Measurements from ENCODE around the gene RUNDC1. TPM values are rescaled to one million over a fixed set of nuclear protein-coding genes. Genes with fewer than 3 reads are reported as not detected.

The RUNDC1 gene
- total and polyA plus RNA-seq, 5 donors from 2014 or later: 10.6 to 15.2 (median 14.1) TPM

- H3K4me3 Mint-ChIP-seq: peak within 1 kb of the TSS; percentile 96 to 100 (median 99)
- Histone ChIP-seq H3K4me3 (ENCODE audit: low read depth, low read length) (peak within 1 kb of the TSS; percentile 97), H3K36me3 (ENCODE audit: control insufficient read depth, insufficient read depth, low read length) (peaks cover 17% of the 10 kb centered on the region), H3K4me1 (ENCODE audit: control insufficient read depth, insufficient read depth, low read length, poor library complexity, severe bottlenecking) (peaks cover 8% of the 10 kb centered on the region), H3K27ac (ENCODE audit: insufficient read depth, low read length, poor library complexity, severe bottlenecking) (peak within 1 kb of the TSS; percentile 79), H3K27me3 (ENCODE audit: control insufficient read depth, insufficient read depth, low read length) (no peaks in the 10 kb centered on the region), H3K9me3 (ENCODE audit: control insufficient read depth in 2 of 2, low read length in 2 of 2) (no peaks in the 10 kb centered on the region)
- H3K27me3 Mint-ChIP-seq: no peaks in the 10 kb centered on the region
- ATAC-seq (ENCODE audit: low read depth in 2 of 2) (peak; percentile 97 to 98), DNase-seq (peak; percentile 71 to 93 (median 82))
- peaks cover 10 to 32% (median 18%) of the 10 kb centered on the region in 4 donors for H3K4me1 Mint-ChIP-seq
- H3K9me3 Mint-ChIP-seq: no peaks in the 10 kb centered on the region
- peak within 1 kb of the TSS; percentile 98 to 99 (median 99) for H3K27ac Mint-ChIP-seq
- H3K36me3 Mint-ChIP-seq: peaks cover 6% of the 10 kb centered on the region
Observed at GRCh38 chr17:43006639-43007551, 26.5 kb downstream of the RUNDC1 start, which contains the start of gene IFI35. Gene IFI35, plus strand, starts transcription at chr17:43006784. Its CDS starts 164 bp downstream, at chr17:43006948.

DNA sequence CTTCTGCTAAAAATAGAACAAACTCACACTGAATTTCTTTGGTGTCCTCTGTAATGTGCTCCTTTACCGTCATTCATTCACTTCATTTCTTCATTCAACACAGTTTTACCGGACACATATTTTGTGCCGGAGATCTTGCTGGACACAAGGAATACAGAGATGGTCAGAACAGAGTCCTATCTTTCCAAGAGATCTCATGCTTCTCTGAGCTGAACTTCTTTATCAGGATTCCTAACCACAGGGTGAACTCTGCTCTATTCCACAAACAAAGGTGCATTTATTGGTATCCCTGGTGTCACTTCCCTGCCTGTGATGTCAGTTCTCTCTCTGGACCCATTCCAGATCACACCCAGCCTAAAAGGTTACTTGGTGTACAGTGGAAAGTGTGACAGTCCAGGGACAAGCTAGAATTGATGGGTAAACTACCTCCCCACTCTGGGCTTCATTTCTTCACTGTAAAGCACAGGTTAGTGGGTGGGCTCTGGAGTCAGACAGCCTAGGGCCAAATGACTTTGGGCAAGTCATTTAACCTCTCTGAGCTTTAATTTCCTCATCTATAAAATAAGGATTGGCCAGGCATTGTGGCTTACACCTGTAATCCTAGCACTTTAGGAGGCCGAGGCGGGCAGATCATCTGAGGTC lies 30.4 kb downstream of the RUNDC1 start:
- no peaks in the 10 kb centered on the region for H3K27me3 Mint-ChIP-seq
- Histone ChIP-seq H3K27ac (ENCODE audit: insufficient read depth, low read length, poor library complexity, severe bottlenecking) (no peak overlapping the region), H3K4me1 (ENCODE audit: control insufficient read depth, insufficient read depth, low read length, poor library complexity, severe bottlenecking) (peaks cover 8% of the 10 kb centered on the region), H3K27me3 (ENCODE audit: control insufficient read depth, insufficient read depth, low read length) (no peaks in the 10 kb centered on the region), H3K4me3 (ENCODE audit: low read depth, low read length) (no peak overlapping the region), H3K36me3 (ENCODE audit: control insufficient read depth, insufficient read depth, low read length) (peaks cover 25% of the 10 kb centered on the region), H3K9me3 (ENCODE audit: control insufficient read depth in 2 of 2, low read length in 2 of 2) (no peaks in the 10 kb centered on the region)
- H3K9me3 Mint-ChIP-seq: no peaks in the 10 kb centered on the region
- DNase-seq (no peak), ATAC-seq (ENCODE audit: low read depth in 2 of 2) (no peak)
- H3K36me3 Mint-ChIP-seq: peaks cover 17% of the 10 kb centered on the region
- H3K4me3 Mint-ChIP-seq: peak overlapping the region in 2 of 4 donors; percentile 63
- peaks cover 10 to 37% (median 21%) of the 10 kb centered on the region in 4 donors for H3K4me1 Mint-ChIP-seq
- no peak overlapping the region for H3K27ac Mint-ChIP-seq

DNA sequence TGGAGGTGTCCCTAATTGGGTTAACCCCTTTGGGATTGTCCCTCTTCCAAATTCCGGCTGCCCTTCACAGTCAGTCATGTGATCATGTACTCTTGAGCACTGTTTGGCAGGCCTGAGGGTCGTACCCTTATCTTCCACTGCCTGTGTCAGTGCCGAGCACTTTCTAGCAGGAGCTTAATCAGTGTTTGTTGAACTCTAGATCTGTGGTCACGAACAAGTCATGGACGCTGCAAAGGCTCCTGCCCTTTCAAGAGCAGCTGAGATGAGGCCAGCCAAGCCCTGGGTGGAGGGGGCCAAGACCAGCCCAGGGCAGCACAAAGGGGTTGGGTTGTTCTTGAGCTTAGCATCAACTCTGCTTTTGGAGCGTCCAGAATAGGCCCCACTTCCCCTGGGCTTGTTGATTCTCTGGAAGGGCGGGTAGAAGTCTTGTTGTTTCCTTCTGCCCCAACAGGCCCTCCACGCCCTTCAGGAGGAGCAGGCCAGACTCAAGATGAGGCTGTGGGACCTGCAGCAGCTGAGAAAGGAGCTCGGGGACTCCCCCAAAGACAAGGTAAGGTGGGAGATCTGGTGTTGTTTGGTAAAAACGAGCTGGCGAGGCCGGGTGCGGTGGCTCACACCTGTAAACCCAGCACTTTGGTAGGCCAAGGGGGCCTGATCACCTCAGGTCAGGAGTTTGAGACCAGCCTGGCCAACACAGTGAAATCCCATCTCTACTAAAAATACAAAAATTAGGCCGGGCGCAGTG lies 31.5 kb downstream of the RUNDC1 start:
- H3K9me3 ChIP-seq (ENCODE audit: control insufficient read depth in 2 of 2, low read length in 2 of 2): no peaks in the 10 kb centered on the region
- H3K36me3 Mint-ChIP-seq: peaks cover 17% of the 10 kb centered on the region
- H3K36me3 ChIP-seq (ENCODE audit: control insufficient read depth, insufficient read depth, low read length): peaks cover 25% of the 10 kb centered on the region
- DNase-seq (no peak), ATAC-seq (ENCODE audit: low read depth in 2 of 2) (no peak)
- no peak overlapping the region for H3K27ac ChIP-seq (ENCODE audit: insufficient read depth, low read length, poor library complexity, severe bottlenecking)
- no peaks in the 10 kb centered on the region for H3K27me3 Mint-ChIP-seq
- H3K27ac Mint-ChIP-seq: peak overlapping the region in 2 of 3 donors; percentile 68 to 86
- H3K4me1 ChIP-seq (ENCODE audit: control insufficient read depth, insufficient read depth, low read length, poor library complexity, severe bottlenecking): peaks cover 3% of the 10 kb centered on the region
- H3K4me3 Mint-ChIP-seq: peak overlapping the region in 1 of 4 donors; percentile 27
- H3K9me3 Mint-ChIP-seq: no peaks in the 10 kb centered on the region
- H3K4me1 Mint-ChIP-seq: peaks cover 5 to 30% (median 18%) of the 10 kb centered on the region in 4 donors
- no peak overlapping the region for H3K4me3 ChIP-seq (ENCODE audit: low read depth, low read length)
- H3K27me3 ChIP-seq (ENCODE audit: control insufficient read depth, insufficient read depth, low read length): no peaks in the 10 kb centered on the region

- Mint-ChIP-seq H3K27ac (peak overlapping the region in 1 of 3 donors; percentile 73), H3K36me3 (peaks cover 17% of the 10 kb centered on the region), H3K4me1 (peaks cover 5 to 29% (median 17%) of the 10 kb centered on the region in 4 donors), H3K4me3 (no peak overlapping the region), H3K27me3 (no peaks in the 10 kb centered on the region), H3K9me3 (no peaks in the 10 kb centered on the region)
- Histone ChIP-seq H3K4me3 (ENCODE audit: low read depth, low read length) (no peak overlapping the region), H3K36me3 (ENCODE audit: control insufficient read depth, insufficient read depth, low read length) (peaks cover 25% of the 10 kb centered on the region), H3K27ac (ENCODE audit: insufficient read depth, low read length, poor library complexity, severe bottlenecking) (no peak overlapping the region), H3K9me3 (ENCODE audit: control insufficient read depth in 2 of 2, low read length in 2 of 2) (no peaks in the 10 kb centered on the region), H3K4me1 (ENCODE audit: control insufficient read depth, insufficient read depth, low read length, poor library complexity, severe bottlenecking) (peaks cover 2% of the 10 kb centered on the region), H3K27me3 (ENCODE audit: control insufficient read depth, insufficient read depth, low read length) (no peaks in the 10 kb centered on the region)
- DNase-seq: no peak
- ATAC-seq (ENCODE audit: low read depth in 2 of 2): no peak
Observed at GRCh38 chr17:43013296-43013695, 32.9 kb downstream of the RUNDC1 start.

DNA sequence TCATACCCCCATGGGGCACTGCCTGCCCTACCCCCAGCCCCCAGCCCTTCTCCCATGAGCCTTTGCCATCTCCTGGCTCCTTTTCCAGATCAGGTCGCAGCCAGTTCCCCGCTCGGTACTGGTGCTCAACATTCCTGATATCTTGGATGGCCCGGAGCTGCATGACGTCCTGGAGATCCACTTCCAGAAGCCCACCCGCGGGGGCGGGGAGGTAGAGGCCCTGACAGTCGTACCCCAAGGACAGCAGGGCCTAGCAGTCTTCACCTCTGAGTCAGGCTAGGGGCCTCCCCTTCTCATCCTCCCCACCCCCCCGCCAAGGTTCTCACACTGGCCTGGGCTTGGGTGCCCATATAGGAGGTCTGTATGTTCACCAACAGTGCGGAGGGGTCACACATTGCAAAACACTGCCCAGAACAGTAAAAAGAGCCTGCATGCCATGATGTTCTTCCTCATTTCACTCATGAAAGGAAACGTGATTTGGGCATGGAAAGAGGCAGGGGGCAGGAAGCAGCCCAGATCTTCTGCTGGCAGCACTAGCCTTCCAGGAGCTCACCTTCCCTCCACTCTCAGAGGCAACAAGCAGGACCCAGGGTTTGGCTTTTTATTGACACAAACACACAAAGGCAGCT lies 33.8 kb downstream of the RUNDC1 start:
- Mint-ChIP-seq H3K27me3 (no peaks in the 10 kb centered on the region), H3K4me1 (peaks cover 10 to 33% (median 20%) of the 10 kb centered on the region in 4 donors), H3K9me3 (no peaks in the 10 kb centered on the region), H3K27ac (no peak overlapping the region), H3K36me3 (peaks cover 17% of the 10 kb centered on the region), H3K4me3 (no peak overlapping the region)
- ATAC-seq (ENCODE audit: low read depth in 2 of 2) (no peak), DNase-seq (no peak)
- H3K27me3 ChIP-seq (ENCODE audit: control insufficient read depth, insufficient read depth, low read length): no peaks in the 10 kb centered on the region
- no peaks in the 10 kb centered on the region for H3K4me1 ChIP-seq (ENCODE audit: control insufficient read depth, insufficient read depth, low read length, poor library complexity, severe bottlenecking)
- H3K4me3 ChIP-seq (ENCODE audit: low read depth, low read length): no peak overlapping the region
- no peak overlapping the region for H3K27ac ChIP-seq (ENCODE audit: insufficient read depth, low read length, poor library complexity, severe bottlenecking)
- peaks cover 25% of the 10 kb centered on the region for H3K36me3 ChIP-seq (ENCODE audit: control insufficient read depth, insufficient read depth, low read length)
- no peaks in the 10 kb centered on the region for H3K9me3 ChIP-seq (ENCODE audit: control insufficient read depth in 2 of 2, low read length in 2 of 2)

GRCh38 chr17:43014649-43015542 lies 34.5 kb downstream of the RUNDC1 start:
- DNase-seq: no peak
- no peak overlapping the region for H3K4me3 Mint-ChIP-seq
- Histone ChIP-seq H3K36me3 (ENCODE audit: control insufficient read depth, insufficient read depth, low read length) (peaks cover 25% of the 10 kb centered on the region), H3K27me3 (ENCODE audit: control insufficient read depth, insufficient read depth, low read length) (no peaks in the 10 kb centered on the region), H3K4me3 (ENCODE audit: low read depth, low read length) (no peak overlapping the region), H3K27ac (ENCODE audit: insufficient read depth, low read length, poor library complexity, severe bottlenecking) (no peak overlapping the region), H3K9me3 (ENCODE audit: control insufficient read depth in 2 of 2, low read length in 2 of 2) (no peaks in the 10 kb centered on the region), H3K4me1 (ENCODE audit: control insufficient read depth, insufficient read depth, low read length, poor library complexity, severe bottlenecking) (no peaks in the 10 kb centered on the region)
- peaks cover 10 to 37% (median 23%) of the 10 kb centered on the region in 4 donors for H3K4me1 Mint-ChIP-seq
- H3K9me3 Mint-ChIP-seq: no peaks in the 10 kb centered on the region
- peaks cover 17% of the 10 kb centered on the region for H3K36me3 Mint-ChIP-seq
- H3K27ac Mint-ChIP-seq: peak overlapping the region in 2 of 3 donors; percentile 62 to 76
- ATAC-seq (ENCODE audit: low read depth in 2 of 2): no peak
- H3K27me3 Mint-ChIP-seq: no peaks in the 10 kb centered on the region

Measured in CD4-positive, CD25-positive, alpha-beta regulatory T cell (primary cell).